ENCODE results near the gene LRRC8C.
A peak's percentile ranks its signal among the peaks of the same experiment; 100 is the strongest.

LRRC8C gene

GRCh38 chr1:89611721-89612120, 21.2 kb upstream of the LRRC8C start:
- in situ Hi-C loops (cut with HindIII; ENCODE audit: low sequenced_read_pairs) = no loop called here

GRCh38 chr1:89613928-89614327, 19.0 kb upstream of the LRRC8C start:
- in situ Hi-C loops (cut with HindIII; ENCODE audit: low sequenced_read_pairs) = no loop called here
- no peak for TF ChIP-seq CTCF (IDR thresholded peaks at IDR 0.05; ENCODE audit: low read depth, low read length)
- DNase-seq (ENCODE audit: low read depth, low spot score) = no peak
- no peak overlapping the region for H3K4me3 ChIP-seq (ENCODE audit: low read depth, low read length)

More at GRCh38 chr1:89611721-89612120, 21.2 kb upstream of the LRRC8C start:
- TF ChIP-seq CTCF (IDR thresholded peaks at IDR 0.05; ENCODE audit: low read depth, low read length) = no peak
- no peak overlapping the region for H3K4me3 ChIP-seq (ENCODE audit: low read depth, low read length)
- DNase-seq (ENCODE audit: low read depth, low spot score) = no peak

GRCh38 chr1:89615676-89616598, 17.0 kb upstream of the LRRC8C start:
- in situ Hi-C loops (cut with HindIII; ENCODE audit: low sequenced_read_pairs) = no loop called here
- TF ChIP-seq CTCF (IDR thresholded peaks at IDR 0.05; ENCODE audit: low read depth, low read length) = peak; percentile 42
- H3K4me3 ChIP-seq (ENCODE audit: low read depth, low read length) = no peak overlapping the region
- no peak for DNase-seq (ENCODE audit: low read depth, low spot score)

GRCh38 chr1:89616844-89617627, 15.9 kb upstream of the LRRC8C start:
- no peak overlapping the region for H3K4me3 ChIP-seq (ENCODE audit: low read depth, low read length)
- in situ Hi-C loops (cut with HindIII; ENCODE audit: low sequenced_read_pairs) = no loop called here
- DNase-seq (ENCODE audit: low read depth, low spot score) = no peak
- TF ChIP-seq CTCF (IDR thresholded peaks at IDR 0.05; ENCODE audit: low read depth, low read length) = no peak

- in situ Hi-C loops (cut with HindIII; ENCODE audit: low sequenced_read_pairs) = no loop called here
- no peak overlapping the region for H3K4me3 ChIP-seq (ENCODE audit: low read depth, low read length)
- TF ChIP-seq CTCF (IDR thresholded peaks at IDR 0.05; ENCODE audit: low read depth, low read length) = no peak
- no peak for DNase-seq (ENCODE audit: low read depth, low spot score)
Observed at GRCh38 chr1:89620664-89621063, 12.3 kb upstream of the LRRC8C start.

- DNase-seq (ENCODE audit: low read depth, low spot score) = no peak
Observed at GRCh38 chr1:89622895-89623294, 10.0 kb upstream of the LRRC8C start.

More at GRCh38 chr1:89622895-89623294, 10.0 kb upstream of the LRRC8C start:
- no peak overlapping the region for H3K4me3 ChIP-seq (ENCODE audit: low read depth, low read length)
- peak; percentile 14 for TF ChIP-seq CTCF (IDR thresholded peaks at IDR 0.05; ENCODE audit: low read depth, low read length)
- in situ Hi-C loops (cut with HindIII; ENCODE audit: low sequenced_read_pairs) = no loop called here
